Trophoblast cell (in vitro differentiated cells and primary cell): Measurements from ENCODE around the gene IST1.

ENCODE experiments used
- DNase-seq, 2 donors: peaks; one replicate each; pipeline ENCODE4 v3.0.0-alpha.2; 2016
- H2AFZ ChIP-seq: 2 replicates; pipeline ENCODE4 v1.6.1; 2013; ENCODE audit warnings: low read length, moderate library complexity, mild to moderate bottlenecking; ENCODE audit not compliant: insufficient read depth, poor library complexity
- H2AK5ac ChIP-seq: 2 replicates; pipeline ENCODE4 v1.6.1; 2013; ENCODE audit warnings: mild to moderate bottlenecking, low read length
- H2BK120ac ChIP-seq: 2 replicates; pipeline ENCODE4 v1.6.1; 2013; ENCODE audit warnings: low read length, mild to moderate bottlenecking, moderate library complexity; ENCODE audit not compliant: insufficient read depth, poor library complexity
- H2BK12ac ChIP-seq: 2 replicates; pipeline ENCODE4 v1.6.1; 2013; ENCODE audit warnings: mild to moderate bottlenecking, low read length, moderate library complexity
- H2BK5ac ChIP-seq: 2 replicates; pipeline ENCODE4 v1.6.1; 2013; ENCODE audit warnings: low read length, low read depth, moderate library complexity, mild to moderate bottlenecking; ENCODE audit not compliant: poor library complexity
- H3K14ac ChIP-seq: 2 replicates; pipeline ENCODE4 v1.6.1; 2013; ENCODE audit warnings: mild to moderate bottlenecking, low read length
- H3K18ac ChIP-seq: 2 replicates; pipeline ENCODE4 v1.6.1; 2013; ENCODE audit warnings: mild to moderate bottlenecking, low read length
- H3K23ac ChIP-seq: 2 replicates; pipeline ENCODE4 v1.6.1; 2013; ENCODE audit warnings: low read length
- H3K27ac ChIP-seq: 2 replicates; pipeline ENCODE4 v1.5.1; 2013; ENCODE audit warnings: low read depth, mild to moderate bottlenecking, inconsistent platforms, low read length, moderate library complexity
- H3K27me3 ChIP-seq: 2 replicates; pipeline ENCODE4 v1.6.1; 2013; ENCODE audit warnings: inconsistent platforms, mild to moderate bottlenecking, low read length, moderate library complexity; ENCODE audit not compliant: insufficient read depth
- H3K36me3 ChIP-seq, 2 experiments: 1 replicate in 1 of 2; 2 replicates in 1 of 2; pipeline ENCODE4 v1.6.1; 2013; ENCODE audit warnings: low read length in 2 of 2, mild to moderate bottlenecking in 2 of 2, moderate library complexity in 1 of 2; ENCODE audit not compliant: insufficient read depth in 2 of 2, control insufficient read depth in 1 of 2
- H3K4ac ChIP-seq: 2 replicates; pipeline ENCODE4 v1.6.1; 2013; ENCODE audit warnings: low read depth, mild to moderate bottlenecking, low read length, moderate library complexity
- H3K4me1 ChIP-seq, 2 experiments: 1 replicate in 1 of 2; 2 replicates in 1 of 2; pipeline ENCODE4 v1.6.1; 2013; ENCODE audit warnings: low read length in 2 of 2, mild to moderate bottlenecking in 2 of 2, moderate library complexity in 1 of 2; ENCODE audit not compliant: insufficient read depth in 2 of 2, control insufficient read depth in 1 of 2
- H3K4me2 ChIP-seq: 2 replicates; pipeline ENCODE4 v1.6.1; 2013; ENCODE audit warnings: inconsistent platforms, mild to moderate bottlenecking, low read length, moderate library complexity
- H3K4me3 ChIP-seq: 2 replicates; pipeline ENCODE4 v1.5.1; 2013; ENCODE audit warnings: mild to moderate bottlenecking, low read depth, low read length, inconsistent platforms
- H3K79me1 ChIP-seq: one replicate; pipeline ENCODE4 v1.6.1; 2013; ENCODE audit warnings: low read length
- H3K79me2 ChIP-seq: 2 replicates; pipeline ENCODE4 v1.6.1; 2013; ENCODE audit warnings: low read length, mild to moderate bottlenecking; ENCODE audit not compliant: control insufficient read depth, insufficient read depth, poor library complexity
- H3K9ac ChIP-seq: 2 replicates; pipeline ENCODE4 v1.6.1; 2013; ENCODE audit warnings: mild to moderate bottlenecking, low read length
- H3K9me3 ChIP-seq: 2 replicates; pipeline ENCODE4 v1.6.1; 2013; ENCODE audit warnings: low read depth, mild to moderate bottlenecking, control low read depth, inconsistent platforms, low read length; ENCODE audit not compliant: insufficient read depth
- H4K12ac ChIP-seq: 2 replicates; pipeline ENCODE4 v1.6.1; 2013; ENCODE audit warnings: low read depth, mild to moderate bottlenecking, low read length, moderate library complexity
- H4K8ac ChIP-seq: 2 replicates; pipeline ENCODE4 v1.6.1; 2013; ENCODE audit warnings: low read depth, mild to moderate bottlenecking, low read length, moderate library complexity
- H4K91ac ChIP-seq: one replicate; pipeline ENCODE4 v1.6.1; 2013; ENCODE audit warnings: low read depth, mild to moderate bottlenecking, low read length, moderate library complexity
- WGBS: extraction: QIAGEN DNeasy Blood & Tissue Kit; methylation state at CpG from one replicate; pipeline ENCODE4 v1.1.7; 2013; ENCODE audit warnings: missing lambda C conversion rate; ENCODE audit not compliant: insufficient read length, insufficient coverage; ENCODE audit errors: extremely low coverage; 5-methylcytosine and 5-hydroxymethylcytosine counted together

Gene IST1

GRCh38 chr16:71885261-71885650 lies 10.1 kb upstream of the IST1 start:
- Histone ChIP-seq H3K4me3 (no peak overlapping the region), H3K4me2 (no peak overlapping the region), H3K79me2 (peaks cover 7% of the 10 kb centered on the region), H3K9ac (no peak overlapping the region), H3K27ac (no peak overlapping the region), H4K12ac (no peak overlapping the region), H4K91ac (no peak overlapping the region), H3K4me1 (peaks cover 3 to 4% of the 10 kb centered on the region in 2 experiments), H4K8ac (no peak overlapping the region), H2BK120ac (no peak overlapping the region), H3K18ac (no peak overlapping the region), H3K23ac (no peak overlapping the region), H2BK5ac (no peak overlapping the region), H3K9me3 (no peaks in the 10 kb centered on the region), H3K36me3 (peaks cover 3 to 4% of the 10 kb centered on the region in 2 experiments), H2BK12ac (no peak overlapping the region), H2AK5ac (no peak overlapping the region), H3K79me1 (peaks cover 8% of the 10 kb centered on the region), H3K14ac (no peak overlapping the region), H3K27me3 (no peaks in the 10 kb centered on the region), H2AFZ (no peak overlapping the region), H3K4ac (no peak overlapping the region)
- peak in 1 of 2 donors; percentile 11 for DNase-seq
- WGBS, result no CpG with 5 or more reads among the region's 4 CpGs

DNA sequence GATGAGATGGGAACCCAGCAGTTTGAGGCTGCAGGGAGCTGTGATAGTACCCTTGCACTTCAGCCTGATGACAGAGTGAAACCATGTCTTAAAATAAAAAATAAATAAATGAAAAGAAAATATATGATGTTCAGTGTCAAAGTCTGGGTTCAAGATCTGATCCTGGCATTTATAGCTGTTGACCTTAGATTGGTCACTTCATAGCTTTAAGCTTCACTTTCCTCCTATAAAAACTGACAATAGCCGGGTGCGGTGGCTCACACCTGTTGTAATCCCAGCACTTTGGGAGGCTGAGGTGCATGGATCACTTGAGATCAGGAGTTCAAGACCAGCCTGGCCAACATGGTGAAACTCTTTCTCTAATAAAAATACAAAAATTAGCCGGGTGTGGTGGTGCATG lies 6.2 kb upstream of the IST1 start:
- Histone ChIP-seq H2AFZ (no peak overlapping the region), H3K27ac (no peak overlapping the region), H2BK12ac (no peak overlapping the region), H3K4ac (no peak overlapping the region), H3K4me1 (peaks cover 0 to 4% of the 10 kb centered on the region in 2 experiments), H3K18ac (no peak overlapping the region), H4K12ac (no peak overlapping the region), H2BK5ac (no peak overlapping the region), H4K8ac (no peak overlapping the region), H3K36me3 (no peaks in the 10 kb centered on the region), H3K79me2 (peaks cover 6% of the 10 kb centered on the region), H3K14ac (no peak overlapping the region), H3K27me3 (no peaks in the 10 kb centered on the region), H3K23ac (no peak overlapping the region), H3K4me2 (no peak overlapping the region), H3K9ac (no peak overlapping the region), H2AK5ac (no peak overlapping the region), H3K4me3 (no peak overlapping the region), H4K91ac (no peak overlapping the region), H2BK120ac (no peak overlapping the region), H3K9me3 (no peaks in the 10 kb centered on the region), H3K79me1 (peaks cover 3% of the 10 kb centered on the region)
- WGBS, result no CpG with 5 or more reads among the region's 3 CpGs
- DNase-seq, result no peak

DNA sequence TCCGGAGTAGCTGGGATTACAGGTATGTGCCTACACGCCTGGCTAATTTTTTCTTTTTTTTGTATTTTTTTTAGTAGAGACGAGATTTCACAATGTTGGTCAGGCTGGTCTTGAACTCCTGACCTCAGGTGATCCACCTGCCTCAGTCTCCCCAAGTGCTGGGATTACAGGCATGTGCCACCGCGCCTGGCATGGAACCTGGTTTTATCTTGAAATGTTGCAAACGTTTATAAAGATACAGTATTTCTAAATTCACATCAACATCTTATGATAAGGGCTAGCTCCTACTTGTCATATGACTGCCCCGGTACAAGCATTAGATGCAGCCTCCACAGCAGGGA lies 1.5 kb upstream of the IST1 start:
- no CpG with 5 or more reads among the region's 7 CpGs for WGBS
- Histone ChIP-seq H3K27ac (peak overlapping the region; percentile 98), H3K18ac (peak overlapping the region; percentile 25), H4K12ac (peak overlapping the region; percentile 54), H3K4me3 (no peak overlapping the region), H3K4me1 (peaks cover 2 to 4% of the 10 kb centered on the region in 2 experiments), H3K79me2 (peaks cover 30% of the 10 kb centered on the region), H3K9me3 (no peaks in the 10 kb centered on the region), H4K8ac (peak overlapping the region; percentile 48), H2AK5ac (peak overlapping the region; percentile 21), H3K36me3 (peaks cover 0 to 2% of the 10 kb centered on the region in 2 experiments), H2BK5ac (peak overlapping the region; percentile 19), H3K27me3 (no peaks in the 10 kb centered on the region), H3K79me1 (peaks cover 16% of the 10 kb centered on the region), H2BK120ac (no peak overlapping the region), H2AFZ (peak overlapping the region; percentile 86), H4K91ac (no peak overlapping the region), H3K9ac (peak overlapping the region; percentile 11), H3K14ac (peak overlapping the region; percentile 46), H3K4me2 (peak overlapping the region; percentile 91), H2BK12ac (no peak overlapping the region), H3K23ac (no peak overlapping the region), H3K4ac (peak overlapping the region; percentile 57)
- no peak for DNase-seq

- peak; percentile 17 to 50 for DNase-seq
- Histone ChIP-seq H3K18ac (no peak overlapping the region), H4K8ac (peak overlapping the region; percentile 75), H3K79me2 (peaks cover 32% of the 10 kb centered on the region), H3K4me3 (peak overlapping the region; percentile 68), H2BK5ac (peak overlapping the region; percentile 85), H2BK12ac (no peak overlapping the region), H3K27me3 (no peaks in the 10 kb centered on the region), H3K79me1 (peaks cover 16% of the 10 kb centered on the region), H4K91ac (peak overlapping the region; percentile 80), H3K4ac (peak overlapping the region; percentile 75), H3K9ac (peak overlapping the region; percentile 39), H3K4me2 (peak overlapping the region; percentile 91), H2AK5ac (no peak overlapping the region), H3K36me3 (peaks cover 0 to 2% of the 10 kb centered on the region in 2 experiments), H2BK120ac (peak overlapping the region; percentile 64), H4K12ac (no peak overlapping the region), H3K14ac (peak overlapping the region; percentile 65), H3K27ac (peak overlapping the region; percentile 98), H3K23ac (no peak overlapping the region), H3K9me3 (no peaks in the 10 kb centered on the region), H2AFZ (peak overlapping the region; percentile 86), H3K4me1 (peaks cover 2 to 4% of the 10 kb centered on the region in 2 experiments)
- WGBS, result no CpG with 5 or more reads among the region's 31 CpGs
Observed at GRCh38 chr16:71894229-71894920, 956 bp upstream of the IST1 start.
